ENCODE results near the gene TMEM72. TPM values are rescaled to one million over a fixed set of nuclear protein-coding genes. Genes with fewer than 3 reads are reported as not detected.

TMEM72 gene
- polyA plus RNA-seq, 1 donor from 2014 or later: 1.4 TPM

- Histone ChIP-seq H3K27ac (ENCODE audit: low read length) (no peak overlapping the region), H4K20me1 (ENCODE audit: insufficient read depth) (no peaks in the 10 kb centered on the region), H2AFZ (ENCODE audit: low read depth, low read length) (no peak overlapping the region), H3K79me2 (replicated peaks; ENCODE audit: insufficient read depth, low read length) (no peaks in the 10 kb centered on the region), H3K9me2 (ENCODE audit: insufficient read depth, low read length) (no peaks in the 10 kb centered on the region), H3K9me3 (ENCODE audit: low read length) (no peaks in the 10 kb centered on the region), H3F3A (ENCODE audit: insufficient read depth, low read length, poor library complexity, severe bottlenecking) (no peaks in the 10 kb centered on the region), H3K4me3 (ENCODE audit: low read length) (no peak overlapping the region), H3K4me2 (ENCODE audit: low read length) (no peak overlapping the region), H3K9ac (ENCODE audit: low read length) (no peak overlapping the region), H3K27me3 (ENCODE audit: insufficient read depth, low read depth, low read length) (no peaks in the 10 kb centered on the region), H3K36me3 (ENCODE audit: insufficient read depth, low read length) (no peaks in the 10 kb centered on the region)
- TF ChIP-seq EZH2 (IDR thresholded peaks at IDR 0.05; ENCODE audit: borderline replicate concordance, insufficient read depth, low read length, poor library complexity, severe bottlenecking) (no peak), REST (IDR thresholded peaks at IDR 0.05; ENCODE audit: borderline replicate concordance) (no peak)
Observed at GRCh38 chr10:44921506-44921905, 10.4 kb downstream of the TMEM72 start.

GRCh38 chr10:44922021-44922420 is 10.9 kb downstream of the TMEM72 start:
- no peaks in the 10 kb centered on the region for H3K9me2 ChIP-seq (ENCODE audit: insufficient read depth, low read length)
- no peaks in the 10 kb centered on the region for H3F3A ChIP-seq (ENCODE audit: insufficient read depth, low read length, poor library complexity, severe bottlenecking)
- no peaks in the 10 kb centered on the region for H4K20me1 ChIP-seq (ENCODE audit: insufficient read depth)
- no peak overlapping the region for H3K4me2 ChIP-seq (ENCODE audit: low read length)
- TF ChIP-seq CTCF (IDR thresholded peaks at IDR 0.05; ENCODE audit: poor library complexity, severe bottlenecking) (no peak), EZH2 (IDR thresholded peaks at IDR 0.05; ENCODE audit: borderline replicate concordance, insufficient read depth, low read length, poor library complexity, severe bottlenecking) (no peak), RAD21 (conservative IDR thresholded peaks at IDR 0.05) (no peak), MXI1 (conservative IDR thresholded peaks at IDR 0.05; ENCODE audit: poor library complexity, severe bottlenecking) (no peak), EP300 (conservative IDR thresholded peaks at IDR 0.05; ENCODE audit: poor library complexity, severe bottlenecking) (no peak), POLR2AphosphoS5 (IDR thresholded peaks at IDR 0.05) (no peak), TAF1 (IDR thresholded peaks at IDR 0.05; ENCODE audit: low read depth) (no peak), REST (IDR thresholded peaks at IDR 0.05; ENCODE audit: borderline replicate concordance) (no peak), SMC3 (conservative IDR thresholded peaks at IDR 0.05; ENCODE audit: poor library complexity) (no peak)
- H3K9me3 ChIP-seq (ENCODE audit: low read length): no peaks in the 10 kb centered on the region
- no peak overlapping the region for H3K9ac ChIP-seq (ENCODE audit: low read length)
- H3K27me3 ChIP-seq (ENCODE audit: insufficient read depth, low read depth, low read length): no peaks in the 10 kb centered on the region
- H2AFZ ChIP-seq (ENCODE audit: low read depth, low read length): no peak overlapping the region
- H3K27ac ChIP-seq (ENCODE audit: low read length): no peak overlapping the region
- H3K79me2 ChIP-seq (replicated peaks; ENCODE audit: insufficient read depth, low read length): no peaks in the 10 kb centered on the region
- no peaks in the 10 kb centered on the region for H3K36me3 ChIP-seq (ENCODE audit: insufficient read depth, low read length)
- no peak overlapping the region for H3K4me3 ChIP-seq (ENCODE audit: low read length)

Measured in neural cell (in vitro differentiated cells).